IMR-90 (cell line): ENCODE results near the gene TULP3. TPM values are rescaled to one million over a fixed set of nuclear protein-coding genes. Genes with fewer than 3 reads are reported as not detected.

ENCODE experiments used
- ATAC-seq: fragments of 200-7000 bp; cut with Tn5 transposase; 2 replicates; pipeline ENCODE4 v1.9.1; 2020; ENCODE audit warnings: low read depth, mild to moderate bottlenecking, moderate library complexity
- BruUV-seq: library from RNA; stranded (reverse); fragments of 400-500 nt; replicated peaks from 2 replicates; lab custom pipeline; 2021; lab: Mats Ljungman, UMichigan
- CTCF ChIA-PET: fragments of 300-600 bp; formaldehyde crosslinking; extraction: SDS; loops from one replicate; lab custom pipeline; 2021; ENCODE audit warnings: antibody characterized with exemption; lab: Yijun Ruan, JAX
- POLR2A ChIA-PET: fragments of 300-600 bp; sonication (Branson Sonifier 250); formaldehyde crosslinking; loops from one replicate; lab custom pipeline; 2022; ENCODE audit warnings: antibody characterized with exemption; ENCODE audit not compliant: unreplicated experiment; lab: Charles Lee
- DNase-seq: peaks from one replicate; pipeline ENCODE4 v3.0.0; 2013
- H2AFZ ChIP-seq: replicated peaks from 2 replicates; pipeline ENCODE3; 2013; ENCODE audit warnings: low read length, mild to moderate bottlenecking; ENCODE audit not compliant: poor library complexity
- H2AK5ac ChIP-seq: 2 replicates; pipeline ENCODE4 v1.6.1; 2013; ENCODE audit warnings: low read depth, low read length, inconsistent platforms
- H2AK9ac ChIP-seq: replicated peaks from 2 replicates; pipeline ENCODE3; 2013; ENCODE audit warnings: mild to moderate bottlenecking, low read depth, low read length, moderate library complexity; ENCODE audit not compliant: poor library complexity
- H2BK120ac ChIP-seq: 2 replicates; pipeline ENCODE4 v1.6.1; 2013; ENCODE audit warnings: low read depth, low read length, inconsistent platforms
- H2BK15ac ChIP-seq: 3 replicates; pipeline ENCODE4 v1.6.1; 2013; ENCODE audit warnings: low read depth, low read length, inconsistent platforms
- H2BK20ac ChIP-seq: 2 replicates; pipeline ENCODE4 v1.6.1; 2013; ENCODE audit warnings: low read depth, mild to moderate bottlenecking, inconsistent platforms, low read length, moderate library complexity
- H2BK5ac ChIP-seq: 2 replicates; pipeline ENCODE4 v1.6.1; 2013; ENCODE audit warnings: mild to moderate bottlenecking, low read depth, low read length, inconsistent platforms; ENCODE audit not compliant: poor library complexity, severe bottlenecking
- H3K14ac ChIP-seq: replicated peaks from 2 replicates; pipeline ENCODE4 v1.6.1; 2013; ENCODE audit warnings: low read depth, low read length, inconsistent platforms
- H3K18ac ChIP-seq: 2 replicates; pipeline ENCODE4 v1.6.1; 2013; ENCODE audit warnings: low read depth, low read length, control low read depth
- H3K23ac ChIP-seq: 2 replicates; pipeline ENCODE4 v1.6.1; 2013; ENCODE audit warnings: low read depth, low read length, inconsistent platforms
- H3K27ac ChIP-seq: 2 replicates; pipeline ENCODE4 v1.5.1; 2013; ENCODE audit warnings: mild to moderate bottlenecking, control low read depth, low read length; ENCODE audit not compliant: insufficient read depth
- H3K27me3 ChIP-seq: 2 replicates; pipeline ENCODE4 v1.6.1; 2013; ENCODE audit warnings: low read length; ENCODE audit not compliant: control insufficient read depth, insufficient read depth
- H3K36me3 ChIP-seq: 2 replicates; pipeline ENCODE4 v1.6.1; 2013; ENCODE audit warnings: low read length, mixed read lengths; ENCODE audit not compliant: control insufficient read depth, insufficient read depth
- H3K4ac ChIP-seq: 2 replicates; pipeline ENCODE4 v1.6.1; 2013; ENCODE audit warnings: low read depth, low read length, inconsistent platforms
- H3K4me1 ChIP-seq: 2 replicates; pipeline ENCODE4 v1.6.1; 2013; ENCODE audit warnings: low read length, mixed read lengths; ENCODE audit not compliant: control insufficient read depth, insufficient read depth
- H3K4me2 ChIP-seq: 2 replicates; pipeline ENCODE4 v1.6.1; 2013; ENCODE audit warnings: low read depth, mild to moderate bottlenecking, control low read depth, low read length, moderate library complexity
- H3K4me3 ChIP-seq: 2 replicates; pipeline ENCODE4 v1.5.1; 2013; ENCODE audit warnings: low read depth, mild to moderate bottlenecking, control low read depth, low read length, moderate library complexity; ENCODE audit not compliant: insufficient read depth
- H3K56ac ChIP-seq: 2 replicates; pipeline ENCODE4 v1.6.1; 2013; ENCODE audit warnings: low read length, inconsistent platforms; ENCODE audit not compliant: insufficient read depth; ENCODE audit errors: extremely low read depth
- H3K79me1 ChIP-seq, 2 experiments: 2 replicates each; pipeline ENCODE4 v1.6.1; 2013; ENCODE audit warnings: low read length in 2 of 2, inconsistent platforms in 1 of 2, low read depth in 1 of 2
- H3K9ac ChIP-seq: 2 replicates; pipeline ENCODE4 v1.6.1; 2013; ENCODE audit warnings: low read depth, low read length, control low read depth
- H3K9me1 ChIP-seq: 2 replicates; pipeline ENCODE4 v1.6.1; 2013; ENCODE audit warnings: low read length, inconsistent platforms; ENCODE audit not compliant: insufficient read depth
- H3K9me3 ChIP-seq: 2 replicates; pipeline ENCODE4 v1.6.1; 2013; ENCODE audit warnings: low read length; ENCODE audit not compliant: control insufficient read depth, insufficient read depth
- H4K20me1 ChIP-seq: 2 replicates; pipeline ENCODE4 v1.6.1; 2013; ENCODE audit warnings: low read length, inconsistent platforms; ENCODE audit not compliant: insufficient read depth
- H4K5ac ChIP-seq: 2 replicates; pipeline ENCODE4 v1.6.1; 2013; ENCODE audit warnings: mild to moderate bottlenecking, low read depth, low read length, control low read depth
- H4K8ac ChIP-seq, 2 experiments: 2 replicates each; pipeline ENCODE4 v1.6.1; 2013; ENCODE audit warnings: low read depth in 2 of 2, low read length in 2 of 2, control low read depth in 1 of 2, inconsistent platforms in 1 of 2
- H4K91ac ChIP-seq: 2 replicates; pipeline ENCODE4 v1.6.1; 2013; ENCODE audit warnings: low read depth, low read length, inconsistent platforms; ENCODE audit not compliant: insufficient read depth
- BHLHE40 ChIP-seq: fragments of 150-350 bp; IDR thresholded peaks from 2 replicates; pipeline ENCODE4 v1.6.1; 2016; ENCODE audit warnings: mild to moderate bottlenecking, low read depth, low read length
- CEBPB ChIP-seq: IDR thresholded peaks from 2 replicates; pipeline ENCODE4 v1.6.1; 2012; ENCODE audit warnings: low read depth, low read length, improper control_type of control experiment
- CHD1 ChIP-seq: IDR thresholded peaks from 2 replicates; pipeline ENCODE4 v1.6.1; 2012; ENCODE audit warnings: low read depth, low read length, improper control_type of control experiment
- ELK1 ChIP-seq: fragments of 150-350 bp; IDR thresholded peaks from 2 replicates; pipeline ENCODE4 v1.6.1; 2016; ENCODE audit warnings: low read depth, mild to moderate bottlenecking, low read length, moderate library complexity, borderline replicate concordance
- FOS ChIP-seq: fragments of 150-350 bp; IDR thresholded peaks from 2 replicates; pipeline ENCODE4 v1.6.1; 2016; ENCODE audit warnings: low read depth, low read length
- MAFK ChIP-seq: IDR thresholded peaks from 2 replicates; pipeline ENCODE4 v1.6.1; 2012; ENCODE audit warnings: low read depth, low read length, improper control_type of control experiment
- MAZ ChIP-seq: IDR thresholded peaks from 2 replicates; pipeline ENCODE4 v1.6.1; 2012; ENCODE audit warnings: low read depth, mild to moderate bottlenecking, low read length, improper control_type of control experiment, moderate library complexity, borderline replicate concordance
- MXI1 ChIP-seq: IDR thresholded peaks from 2 replicates; pipeline ENCODE4 v1.6.1; 2012; ENCODE audit warnings: low read depth, mild to moderate bottlenecking, low read length, moderate library complexity, borderline replicate concordance
- NFE2L2 ChIP-seq: fragments of 150-350 bp; IDR thresholded peaks from 2 replicates; pipeline ENCODE4 v1.6.1; 2016; ENCODE audit warnings: low read depth, mild to moderate bottlenecking, low read length
- POLR2A ChIP-seq: IDR thresholded peaks from 2 replicates; pipeline ENCODE4 v1.6.1; 2012; ENCODE audit warnings: mild to moderate bottlenecking, low read depth, low read length
- RAD21 ChIP-seq: IDR thresholded peaks from 2 replicates; pipeline ENCODE4 v1.6.1; 2012; ENCODE audit warnings: low read length, improper control_type of control experiment
- RFX5 ChIP-seq: IDR thresholded peaks from 2 replicates; pipeline ENCODE4 v1.8.0; 2012; ENCODE audit warnings: low read depth, mild to moderate bottlenecking, low read length, moderate library complexity
- SMC3 ChIP-seq: fragments of 150-350 bp; IDR thresholded peaks from 2 replicates; pipeline ENCODE4 v1.6.1; 2016; ENCODE audit warnings: low read depth, mild to moderate bottlenecking, antibody characterized with exemption, low read length, moderate library complexity
- WGBS, 2 experiments: methylation state at CpG; one replicate each; pipeline versions ENCODE4 v1.1.5 to v1.1.7; 2013; ENCODE audit warnings: missing lambda C conversion rate in 2 of 2; ENCODE audit not compliant: insufficient read length in 1 of 2; ENCODE audit errors: extremely low coverage in 2 of 2; 5-methylcytosine and 5-hydroxymethylcytosine counted together
- dilution Hi-C: fragments of 300-500 bp; cut with HindIII; formaldehyde crosslinking; loops from one replicate; pipeline ENCODE4 v1.14.3; 2018; ENCODE audit warnings: low sequenced_read_pairs; ENCODE audit not compliant: unreplicated experiment
- in situ Hi-C: fragments of 300-500 bp; cut with MboI; formaldehyde crosslinking; loops from 3 replicates; pipeline ENCODE4 v1.14.3; 2019; ENCODE audit warnings: low sequenced_read_pairs, inconsistent platforms, mixed read lengths
- intact Hi-C: fragments of 100-400 bp; cut with micrococcal nuclease; formaldehyde crosslinking; loops from 2 replicates; pipeline ENCODE4 v1.10.0; 2022
- polyA plus RNA-seq, 3 experiments: library from polyadenylated mRNA; depleted of rRNA; stranded (reverse); fragments of >200 nt; gene quantifications; 2 replicates each; pipeline ENCODE4 v1.2.3, GENCODE V29; 2012; ENCODE audit warnings: low replicate concordance in 1 of 3
- total RNA-seq: library from RNA; depleted of rRNA; stranded (reverse); fragments of >200 nt; gene quantifications from 2 replicates; pipeline ENCODE4 v1.2.3, GENCODE V29; 2012
- TF ChIP-seq, protein P1 (sequence below): conservative IDR thresholded peaks from 2 replicates; pipeline ENCODE4 v1.5.1; 2012; ENCODE audit warnings: mild to moderate bottlenecking, low read depth, low read length, improper control_type of control experiment
- TF ChIP-seq, protein P2 (sequence below): fragments of 150-350 bp; IDR thresholded peaks from 2 replicates; pipeline ENCODE4 v1.6.1; 2017; ENCODE audit warnings: mild to moderate bottlenecking, antibody characterized with exemption, low read length, low read depth

The TULP3 gene
- total and polyA plus RNA-seq, 2 of the 4 experiments (the other 2 are of a cell fraction), result 35.2 to 35.5 TPM

- TF ChIP-seq MAFK (no peak), SMC3 (no peak), CHD1 (no peak), RAD21 (no peak), MXI1 (no peak), RFX5 (no peak), ELK1 (no peak), MAZ (no peak), FOS (no peak), POLR2A (no peak), CEBPB (no peak), BHLHE40 (no peak), NFE2L2 (no peak)
- TF ChIP-seq, protein P1, sequence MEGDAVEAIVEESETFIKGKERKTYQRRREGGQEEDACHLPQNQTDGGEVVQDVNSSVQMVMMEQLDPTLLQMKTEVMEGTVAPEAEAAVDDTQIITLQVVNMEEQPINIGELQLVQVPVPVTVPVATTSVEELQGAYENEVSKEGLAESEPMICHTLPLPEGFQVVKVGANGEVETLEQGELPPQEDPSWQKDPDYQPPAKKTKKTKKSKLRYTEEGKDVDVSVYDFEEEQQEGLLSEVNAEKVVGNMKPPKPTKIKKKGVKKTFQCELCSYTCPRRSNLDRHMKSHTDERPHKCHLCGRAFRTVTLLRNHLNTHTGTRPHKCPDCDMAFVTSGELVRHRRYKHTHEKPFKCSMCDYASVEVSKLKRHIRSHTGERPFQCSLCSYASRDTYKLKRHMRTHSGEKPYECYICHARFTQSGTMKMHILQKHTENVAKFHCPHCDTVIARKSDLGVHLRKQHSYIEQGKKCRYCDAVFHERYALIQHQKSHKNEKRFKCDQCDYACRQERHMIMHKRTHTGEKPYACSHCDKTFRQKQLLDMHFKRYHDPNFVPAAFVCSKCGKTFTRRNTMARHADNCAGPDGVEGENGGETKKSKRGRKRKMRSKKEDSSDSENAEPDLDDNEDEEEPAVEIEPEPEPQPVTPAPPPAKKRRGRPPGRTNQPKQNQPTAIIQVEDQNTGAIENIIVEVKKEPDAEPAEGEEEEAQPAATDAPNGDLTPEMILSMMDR, result no peak
- TF ChIP-seq, protein P2, sequence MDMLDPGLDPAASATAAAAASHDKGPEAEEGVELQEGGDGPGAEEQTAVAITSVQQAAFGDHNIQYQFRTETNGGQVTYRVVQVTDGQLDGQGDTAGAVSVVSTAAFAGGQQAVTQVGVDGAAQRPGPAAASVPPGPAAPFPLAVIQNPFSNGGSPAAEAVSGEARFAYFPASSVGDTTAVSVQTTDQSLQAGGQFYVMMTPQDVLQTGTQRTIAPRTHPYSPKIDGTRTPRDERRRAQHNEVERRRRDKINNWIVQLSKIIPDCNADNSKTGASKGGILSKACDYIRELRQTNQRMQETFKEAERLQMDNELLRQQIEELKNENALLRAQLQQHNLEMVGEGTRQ, result no peak
- no peak overlapping the region for H3K4me3 ChIP-seq
- no peak overlapping the region for H2AK5ac ChIP-seq
- H3K4me2 ChIP-seq, result no peak overlapping the region
- H3K4ac ChIP-seq, result no peak overlapping the region
- BruUV-seq, result no TSS peak
- no peak overlapping the region for H2BK15ac ChIP-seq
- H4K8ac ChIP-seq, result no peak overlapping the region
- no peaks in the 10 kb centered on the region for H4K20me1 ChIP-seq
- dilution Hi-C loops, result no loop called here
- H3K4me1 ChIP-seq, result no peaks in the 10 kb centered on the region
- no peak overlapping the region for H2BK5ac ChIP-seq
- no peak overlapping the region for H4K5ac ChIP-seq
- H3K14ac ChIP-seq, result no peak overlapping the region
- H3K9me1 ChIP-seq, result no peaks in the 10 kb centered on the region
- no peak overlapping the region for H2BK20ac ChIP-seq
- no peak overlapping the region for H3K18ac ChIP-seq
- no peaks in the 10 kb centered on the region for H3K79me1 ChIP-seq
- ChIA-PET POLR2A (interaction anchor here (0.7 kb wide), 1 partner anchor 30 kb away, joined by 5 read pairs; no protein-coding TSS in a partner anchor), CTCF (no interaction called here)
- no peak overlapping the region for H2BK120ac ChIP-seq
- no peak overlapping the region for H3K27ac ChIP-seq
- H3K56ac ChIP-seq, result no peak overlapping the region
- peaks cover 6% of the 10 kb centered on the region for H3K36me3 ChIP-seq
- no peak overlapping the region for H4K91ac ChIP-seq
- H3K9ac ChIP-seq, result no peak overlapping the region
- intact Hi-C loops, result no loop called here
- in situ Hi-C loops, result loop anchor here (10.0 kb wide), 1 partner anchor 176 kb away; no protein-coding TSS in a partner anchor
- H3K23ac ChIP-seq, result no peak overlapping the region
- no peaks in the 10 kb centered on the region for H3K27me3 ChIP-seq
- no peaks in the 10 kb centered on the region for H3K9me3 ChIP-seq
- H2AK9ac ChIP-seq, result peak overlapping the region; percentile 71
- DNase-seq (no peak), ATAC-seq (no peak)
- H2AFZ ChIP-seq, result no peak overlapping the region
- 91% methylated on average over 2 of the region's 2 CpGs; no CpG with 5 or more reads in 1 of the 2 experiments for WGBS, 2 experiments
Observed at GRCh38 chr12:2858334-2858733, 32.4 kb upstream of the TULP3 start.
